SK-N-SH (cell line): ENCODE data around the gene VPS25.

Experiments
- FOXM1 ChIP-seq: IDR thresholded peaks from 2 replicates; pipeline ENCODE4 v1.4.0; 2012; ENCODE audit warnings: low read depth, mild to moderate bottlenecking
- TF ChIP-seq, protein P1 (sequence below): IDR thresholded peaks from 2 replicates; pipeline ENCODE4 v1.6.1; 2012; ENCODE audit warnings: mild to moderate bottlenecking, low read depth, low read length, moderate library complexity

DNA sequence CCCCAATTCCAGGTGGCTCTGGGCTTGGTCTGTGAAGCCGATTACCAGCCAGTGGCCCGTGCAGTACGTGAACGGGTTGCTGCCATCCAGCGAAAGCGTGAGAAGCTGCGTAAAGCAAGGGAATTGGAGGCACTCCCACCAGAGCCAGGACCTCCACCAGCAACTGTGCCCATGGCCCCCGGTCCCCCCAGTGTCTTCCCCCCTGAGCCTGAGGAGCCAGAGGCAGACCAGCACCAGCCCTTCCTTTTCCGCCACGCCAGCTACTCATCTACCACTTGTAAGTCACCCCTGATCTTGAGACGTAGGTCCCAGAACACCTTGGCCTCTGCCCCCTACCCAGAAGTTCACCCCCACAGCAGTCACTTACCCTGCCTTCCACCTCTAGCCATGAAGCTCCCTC, 14.0 kb downstream of the VPS25 start:
- TF ChIP-seq, protein P1, sequence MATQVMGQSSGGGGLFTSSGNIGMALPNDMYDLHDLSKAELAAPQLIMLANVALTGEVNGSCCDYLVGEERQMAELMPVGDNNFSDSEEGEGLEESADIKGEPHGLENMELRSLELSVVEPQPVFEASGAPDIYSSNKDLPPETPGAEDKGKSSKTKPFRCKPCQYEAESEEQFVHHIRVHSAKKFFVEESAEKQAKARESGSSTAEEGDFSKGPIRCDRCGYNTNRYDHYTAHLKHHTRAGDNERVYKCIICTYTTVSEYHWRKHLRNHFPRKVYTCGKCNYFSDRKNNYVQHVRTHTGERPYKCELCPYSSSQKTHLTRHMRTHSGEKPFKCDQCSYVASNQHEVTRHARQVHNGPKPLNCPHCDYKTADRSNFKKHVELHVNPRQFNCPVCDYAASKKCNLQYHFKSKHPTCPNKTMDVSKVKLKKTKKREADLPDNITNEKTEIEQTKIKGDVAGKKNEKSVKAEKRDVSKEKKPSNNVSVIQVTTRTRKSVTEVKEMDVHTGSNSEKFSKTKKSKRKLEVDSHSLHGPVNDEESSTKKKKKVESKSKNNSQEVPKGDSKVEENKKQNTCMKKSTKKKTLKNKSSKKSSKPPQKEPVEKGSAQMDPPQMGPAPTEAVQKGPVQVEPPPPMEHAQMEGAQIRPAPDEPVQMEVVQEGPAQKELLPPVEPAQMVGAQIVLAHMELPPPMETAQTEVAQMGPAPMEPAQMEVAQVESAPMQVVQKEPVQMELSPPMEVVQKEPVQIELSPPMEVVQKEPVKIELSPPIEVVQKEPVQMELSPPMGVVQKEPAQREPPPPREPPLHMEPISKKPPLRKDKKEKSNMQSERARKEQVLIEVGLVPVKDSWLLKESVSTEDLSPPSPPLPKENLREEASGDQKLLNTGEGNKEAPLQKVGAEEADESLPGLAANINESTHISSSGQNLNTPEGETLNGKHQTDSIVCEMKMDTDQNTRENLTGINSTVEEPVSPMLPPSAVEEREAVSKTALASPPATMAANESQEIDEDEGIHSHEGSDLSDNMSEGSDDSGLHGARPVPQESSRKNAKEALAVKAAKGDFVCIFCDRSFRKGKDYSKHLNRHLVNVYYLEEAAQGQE: no peak
- no peak for TF ChIP-seq FOXM1
